ENCODE results near the gene TRMU. TPM values are rescaled to one million over a fixed set of nuclear protein-coding genes. Genes with fewer than 3 reads are reported as not detected.

Gene TRMU
- total and polyA plus RNA-seq, 2 of the 8 experiments (the other 6 are each of a cell fraction or from before 2014, with no cell fraction given) = 43.4 to 70.6 TPM

GRCh38 chr22:46292173-46292572, 43.3 kb upstream of the TRMU start:
- Histone ChIP-seq H3K18ac (ENCODE audit: extremely low read depth, low read length) (no peak overlapping the region), H3K9ac (replicated peaks in 1 of 4; ENCODE audit: extremely low read depth in 1 of 4, low read depth in 3 of 4, low read length in 3 of 4) (no peak overlapping the region), H2BK120ac (replicated peaks; ENCODE audit: low read depth, low read length) (no peak overlapping the region), H3K56ac (replicated peaks; ENCODE audit: insufficient read length, low read depth, low read length) (no peak overlapping the region), H3K79me1 (ENCODE audit: low read depth, low read length) (no peaks in the 10 kb centered on the region; the same call in 1 of the 2 replicates), H3K9me3 (ENCODE audit: insufficient read depth in 2 of 2, low read depth in 1 of 2, low read length in 1 of 2) (no peaks in the 10 kb centered on the region), H3K23me2 (ENCODE audit: low read depth, low read length) (peaks cover 9% of the 10 kb centered on the region; the same call in 1 of the 2 replicates), H3K4me3 (ENCODE audit: extremely low read depth in 1 of 4, insufficient read depth in 2 of 4, low read depth in 3 of 4, low read length in 4 of 4) (no peak overlapping the region), H3K4ac (replicated peaks; ENCODE audit: insufficient read length, low read depth, low read length) (no peak overlapping the region), H3K79me2 (ENCODE audit: control insufficient read depth in 1 of 2, insufficient read depth in 2 of 2, low read length in 2 of 2) (no peaks in the 10 kb centered on the region), H3K4me2 (ENCODE audit: insufficient read depth in 1 of 2, low read depth in 2 of 2, low read length in 2 of 2) (no peak overlapping the region), H2AFZ (ENCODE audit: low read length) (no peak overlapping the region), H2BK5ac (ENCODE audit: low read depth, low read length) (no peak overlapping the region), H3K23ac (ENCODE audit: insufficient read length) (no peak overlapping the region), H3K14ac (ENCODE audit: insufficient read length) (no peak overlapping the region), H3K4me1 (replicated peaks in 1 of 4; ENCODE audit: control insufficient read depth in 3 of 4, insufficient read depth in 4 of 4, low read length in 3 of 4) (peaks cover 0 to 7% (median 3%) of the 10 kb centered on the region in 4 experiments; a peak in 3 of 7 replicates), H2BK20ac (ENCODE audit: low read length) (no peak overlapping the region), H2BK12ac (ENCODE audit: low read depth, low read length) (no peak overlapping the region), H3K36me3 (ENCODE audit: control insufficient read depth in 2 of 4, insufficient read depth in 4 of 4, low read length in 3 of 4) (no peaks in the 10 kb centered on the region), H2AK5ac (ENCODE audit: low read depth, low read length) (no peak overlapping the region), H4K20me1 (replicated peaks in 1 of 2; ENCODE audit: control insufficient read depth in 1 of 2, insufficient read depth in 2 of 2, low read length in 2 of 2) (no peaks in the 10 kb centered on the region), H4K91ac (replicated peaks; ENCODE audit: insufficient read length, low read length) (no peak overlapping the region), H4K8ac (ENCODE audit: extremely low read depth, insufficient read depth, low read length) (no peak overlapping the region), H3K27ac (ENCODE audit: low read depth, low read length) (no peak overlapping the region), H3K27me3 (replicated peaks in 1 of 4; ENCODE audit: control insufficient read depth in 3 of 4, extremely low read depth in 1 of 4, insufficient read depth in 3 of 4, low read length in 3 of 4) (no peaks in the 10 kb centered on the region), H2BK15ac (ENCODE audit: low read length) (no peak overlapping the region), H4K5ac (ENCODE audit: insufficient read length, low read depth, low read length) (no peak overlapping the region)
- DNase-seq (ENCODE audit: low read depth in 1 of 2, low spot score in 2 of 2) (no peak), FAIRE-seq (no peak)
- WGBS, 2 experiments (ENCODE audit: extremely low coverage in 1 of 2, insufficient coverage in 1 of 2, insufficient read length in 1 of 2, insufficient replicate concordance in 2 of 2, low coverage in 1 of 2, low lambda C conversion rate in 2 of 2, missing lambda C conversion rate in 1 of 2) = 80% methylated on average over 3 of the region's 3 CpGs; no CpG with 5 or more reads in 1 of the 2 experiments
- TF ChIP-seq KDM1A (IDR thresholded peaks at IDR 0.05; ENCODE audit: borderline replicate concordance, low read length) = no peak
- ChIA-PET POLR2A (ENCODE audit: partially characterized antibody) (no interaction called here), CTCF (ENCODE audit: partially characterized antibody) (no interaction called here)
